GM21576 (cell line): Measurements from ENCODE around the gene KCNJ11.

Experiments used
- ATAC-seq: cut with Tn5 transposase; IDR thresholded peaks from one replicate; pipeline ENCODE4 v1.9.1; 2021; ENCODE audit warnings: mild to moderate bottlenecking, moderate library complexity; ENCODE audit not compliant: unreplicated experiment

KCNJ11 gene

DNA sequence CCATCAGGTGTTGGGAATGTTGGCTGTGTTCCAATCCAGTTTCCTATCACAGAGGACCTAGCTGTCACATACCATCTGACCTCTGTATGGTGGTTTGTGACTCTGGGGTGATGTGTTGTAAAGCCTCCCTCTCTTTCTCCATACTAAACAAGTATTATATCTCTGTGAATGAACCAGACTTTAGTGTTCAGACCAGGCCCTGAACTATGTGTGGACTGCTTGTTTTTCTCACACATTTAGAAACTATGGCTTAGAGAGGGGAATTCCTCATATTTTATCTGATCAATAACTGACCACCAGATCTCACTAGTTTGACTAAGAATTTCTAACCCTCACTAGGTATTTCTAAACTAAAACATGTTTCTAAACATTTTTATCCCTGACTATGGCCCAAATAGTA is 19.4 kb downstream of the KCNJ11 start:
- no peak for ATAC-seq

DNA sequence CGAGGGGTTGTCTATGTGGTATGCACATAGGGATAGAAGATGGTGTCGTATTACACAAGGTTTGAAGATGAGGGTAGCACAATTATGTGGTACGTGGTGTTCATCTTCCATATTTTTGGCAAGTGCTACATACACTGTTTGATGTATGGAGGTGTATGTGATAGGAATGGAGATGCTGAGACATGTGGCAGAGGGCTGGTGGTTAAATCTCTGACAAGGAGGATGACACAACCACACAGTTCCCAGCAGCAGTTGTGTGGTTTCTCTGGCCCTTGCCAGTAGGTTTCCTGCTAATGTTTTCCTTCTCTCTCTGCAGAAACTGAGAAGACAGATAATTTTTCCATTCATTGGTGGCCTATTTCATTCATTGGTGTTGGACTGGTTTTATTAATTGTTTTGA is 19.9 kb downstream of the KCNJ11 start:
- ATAC-seq = no peak

DNA sequence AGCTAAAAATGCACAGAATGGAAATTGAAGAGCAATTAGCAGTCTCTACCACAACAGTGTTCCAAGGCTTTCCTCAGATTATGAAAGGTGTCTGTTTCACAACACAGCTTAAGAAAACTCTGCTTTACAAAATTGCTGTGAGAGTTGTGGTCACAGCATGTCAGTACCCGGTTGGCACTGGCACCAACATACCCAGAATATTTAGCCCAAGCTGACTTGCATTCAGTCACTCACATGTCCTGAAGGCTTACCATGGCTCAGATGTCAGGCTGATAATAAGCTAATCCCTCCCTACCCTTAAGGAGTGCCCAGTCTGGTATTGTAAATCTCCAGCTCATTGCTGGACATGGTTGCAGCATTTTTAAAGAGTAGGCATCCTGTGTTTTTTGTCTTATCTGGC is 22.0 kb downstream of the KCNJ11 start:
- ATAC-seq = no peak

DNA sequence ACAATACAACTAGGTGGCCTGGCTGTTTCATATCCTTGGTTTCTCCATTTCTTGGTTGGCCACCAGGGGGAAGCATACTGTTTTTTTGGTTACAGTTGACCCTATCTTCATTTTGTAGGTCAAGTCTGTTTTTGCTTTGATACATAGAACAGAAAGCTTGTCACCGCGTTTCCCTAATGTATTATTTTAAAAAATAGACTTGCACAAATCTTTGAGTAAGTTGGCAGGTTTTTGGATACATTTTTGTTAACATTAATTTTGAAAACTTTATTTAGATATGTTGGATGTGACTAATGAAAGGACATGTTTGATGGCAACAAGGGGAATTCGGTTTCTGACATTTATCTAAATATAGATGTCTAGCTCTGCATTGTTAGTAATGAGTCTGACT is 33.9 kb downstream of the KCNJ11 start:
- no peak for ATAC-seq

DNA sequence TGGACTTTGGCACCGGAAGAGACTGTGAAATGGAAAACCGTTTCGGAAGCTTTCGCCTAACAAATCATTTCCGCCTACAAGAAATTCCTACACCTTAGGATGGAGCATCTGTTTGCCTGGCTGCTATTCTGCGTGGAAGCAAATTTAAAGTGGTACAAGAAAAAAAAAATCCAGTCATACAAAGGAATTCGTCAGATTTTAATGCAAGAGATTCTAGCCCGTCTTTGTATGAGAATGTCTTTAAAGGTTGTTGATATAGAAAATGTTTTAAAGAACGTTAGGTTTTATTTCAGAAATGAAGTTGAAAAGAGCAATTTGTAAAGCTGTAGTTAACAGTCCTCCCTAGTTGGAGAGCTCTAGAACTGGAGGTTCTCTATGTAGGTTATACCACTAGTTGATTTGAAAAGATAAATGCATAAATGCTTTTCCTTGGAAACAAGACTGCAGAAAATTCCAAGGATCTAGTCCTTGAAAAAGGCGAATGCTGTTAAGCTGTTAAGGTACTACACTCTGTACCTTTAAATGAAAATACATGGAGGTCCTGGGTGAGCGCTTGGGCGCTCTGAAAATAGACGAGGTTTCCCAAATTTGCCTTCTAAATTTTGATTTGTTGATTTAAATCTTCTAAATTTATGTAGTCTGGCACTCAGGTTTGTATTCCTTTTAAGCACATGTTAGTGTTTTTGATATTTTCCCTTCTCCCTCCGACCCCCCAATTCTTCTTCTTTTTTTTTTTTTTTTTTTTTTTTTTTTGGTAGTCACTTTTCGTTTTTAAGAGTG is 34.4 kb downstream of the KCNJ11 start:
- ATAC-seq = no peak

DNA sequence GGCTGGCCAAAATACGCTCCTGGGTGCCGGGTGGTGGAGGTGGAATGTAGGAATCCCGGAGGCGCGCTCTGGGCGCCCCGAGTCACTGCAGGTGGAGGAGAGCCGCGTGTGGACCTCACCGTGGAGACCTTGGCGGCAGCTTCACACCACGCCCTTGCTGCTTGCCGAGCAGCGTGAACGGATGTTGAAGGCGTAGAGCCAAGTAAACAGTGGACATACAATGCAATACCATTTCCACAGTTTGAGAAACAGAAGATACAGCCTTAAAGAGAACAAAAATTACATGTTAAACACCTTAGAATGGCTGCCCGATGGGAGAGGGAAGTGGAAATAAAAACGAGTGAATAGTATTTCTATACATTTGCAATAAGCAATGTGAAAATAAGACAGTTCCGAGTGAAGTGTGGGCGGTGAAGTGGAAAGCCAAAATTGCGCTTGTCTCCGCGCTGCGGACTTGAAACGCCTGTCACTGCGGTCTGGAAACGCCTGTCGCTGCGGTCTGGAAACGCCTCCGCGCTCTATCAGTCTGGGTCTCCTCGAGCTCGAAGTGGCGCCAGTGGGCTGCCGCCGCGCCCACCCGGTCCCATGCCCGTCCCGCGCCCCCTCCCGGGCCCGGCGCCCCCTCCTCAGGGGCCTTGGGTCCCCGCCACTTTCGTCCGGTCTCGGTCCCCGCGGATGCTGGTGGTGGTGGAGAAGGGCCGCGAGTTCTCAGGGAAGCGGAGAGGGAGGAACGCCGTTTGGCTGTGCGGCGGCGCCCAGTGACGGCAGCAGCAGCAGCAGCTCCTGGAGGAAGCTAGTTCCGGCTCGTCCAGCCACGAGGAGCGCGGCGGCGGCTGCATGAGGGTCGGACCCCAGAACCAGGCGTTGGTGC is 35.3 kb downstream of the KCNJ11 start:
- no peak for ATAC-seq

DNA sequence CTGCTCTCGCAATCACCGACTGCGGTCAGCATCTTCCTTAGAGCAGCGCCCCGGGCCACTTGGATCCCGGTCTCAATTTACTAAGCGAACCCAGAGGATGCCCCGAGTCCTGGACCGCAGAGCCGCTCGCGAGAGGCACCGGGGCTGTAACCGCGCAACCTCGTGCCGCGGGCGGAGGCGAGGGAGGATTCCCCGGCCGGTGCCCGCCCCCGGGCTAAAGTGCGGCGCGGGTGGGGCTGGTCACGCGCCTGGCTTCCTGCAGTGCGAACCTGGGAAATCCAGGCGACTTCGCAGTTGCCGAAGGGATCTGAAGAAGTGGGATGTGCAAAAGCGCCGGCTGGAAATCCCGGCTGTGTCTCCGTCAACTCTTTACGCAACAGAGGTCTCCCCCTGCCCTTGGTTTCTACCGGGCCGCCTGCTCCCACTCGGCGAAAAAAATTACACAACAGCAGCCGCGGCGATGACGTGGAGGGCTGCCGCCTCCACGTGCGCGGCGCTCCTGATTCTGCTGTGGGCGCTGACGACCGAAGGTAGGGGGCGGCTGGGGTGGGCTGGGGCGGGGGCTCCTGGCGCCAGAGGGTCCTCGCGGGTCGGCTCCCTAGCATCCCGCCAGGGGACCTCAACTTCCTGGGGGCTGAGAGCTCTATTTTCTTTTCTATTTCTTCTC is 36.8 kb downstream of the KCNJ11 start, which contains the start of gene NCR3LG1:
NCR3LG1 (plus strand) TSS at position 291 of the 667 bp plus-strand sequence; CDS start at position 461, 170 bp downstream.
- ATAC-seq = no peak

DNA sequence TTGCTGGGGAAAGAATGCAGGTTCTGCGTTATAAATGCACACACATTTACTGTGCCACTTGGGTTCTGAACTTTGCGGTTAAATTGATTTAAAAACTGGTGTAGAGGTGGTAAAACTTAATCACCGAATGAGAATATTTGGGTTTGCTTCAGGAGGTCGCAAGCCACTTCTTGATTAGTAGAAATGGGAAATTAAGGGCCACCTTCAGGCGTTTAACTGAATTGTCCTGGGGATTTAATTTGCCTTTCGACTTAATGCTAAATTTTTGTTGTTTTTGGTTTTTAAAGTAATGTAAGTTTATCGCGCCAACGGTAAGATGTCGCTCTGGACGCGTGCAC is 37.3 kb downstream of the KCNJ11 start:
- ATAC-seq = no peak

DNA sequence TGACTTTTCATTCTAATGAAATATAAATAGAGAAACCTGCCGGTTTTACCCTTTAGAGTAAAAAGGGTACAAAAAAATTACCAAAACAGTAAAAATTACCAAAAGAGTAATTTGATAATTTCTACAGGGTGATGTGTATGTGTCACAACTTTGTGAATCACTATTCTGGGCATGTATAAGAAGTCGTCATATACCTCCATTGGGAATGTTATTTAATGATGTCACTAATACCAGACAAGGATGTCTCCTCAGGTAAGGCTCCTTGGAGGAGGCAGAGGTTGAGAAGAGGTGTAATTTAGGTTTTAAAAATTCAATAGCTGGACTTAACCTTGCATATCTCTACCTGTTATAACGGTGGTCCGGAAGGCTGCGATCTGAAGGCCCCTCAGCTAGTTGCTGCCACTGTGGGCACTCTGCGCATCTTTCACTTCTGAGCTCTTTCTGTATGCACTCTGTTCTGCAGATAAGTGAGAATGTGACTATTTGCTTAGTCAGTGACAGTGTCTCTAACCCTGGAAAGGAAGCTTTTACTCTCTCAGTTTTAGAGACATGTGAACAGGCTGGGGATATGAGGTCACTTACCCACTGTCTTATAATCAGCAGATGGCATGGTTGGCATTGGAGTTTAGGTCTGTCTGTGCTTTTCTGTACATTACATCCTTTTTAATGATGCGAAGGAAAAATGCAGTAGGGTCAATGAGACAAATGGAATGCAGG is 37.8 kb downstream of the KCNJ11 start:
- ATAC-seq = no peak

DNA sequence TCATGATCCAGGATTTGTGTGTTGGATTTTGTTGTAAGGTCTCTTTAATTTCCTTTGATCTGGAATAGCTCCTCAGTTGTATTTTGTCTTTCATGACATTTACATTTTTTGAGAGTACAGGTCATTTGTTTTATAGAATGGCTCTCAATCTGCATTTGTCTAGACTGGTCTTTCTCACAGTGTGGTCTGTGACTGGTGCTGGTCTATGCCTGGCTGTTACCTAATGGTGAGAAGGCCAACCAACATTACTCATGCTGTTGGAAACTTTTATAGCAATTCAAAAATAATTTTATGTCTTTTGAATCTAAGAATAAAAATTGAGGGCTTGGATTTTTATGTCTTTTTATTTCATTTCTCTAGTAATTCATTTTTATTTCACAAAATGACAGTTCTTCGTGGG is 40.8 kb downstream of the KCNJ11 start:
- no peak for ATAC-seq

DNA sequence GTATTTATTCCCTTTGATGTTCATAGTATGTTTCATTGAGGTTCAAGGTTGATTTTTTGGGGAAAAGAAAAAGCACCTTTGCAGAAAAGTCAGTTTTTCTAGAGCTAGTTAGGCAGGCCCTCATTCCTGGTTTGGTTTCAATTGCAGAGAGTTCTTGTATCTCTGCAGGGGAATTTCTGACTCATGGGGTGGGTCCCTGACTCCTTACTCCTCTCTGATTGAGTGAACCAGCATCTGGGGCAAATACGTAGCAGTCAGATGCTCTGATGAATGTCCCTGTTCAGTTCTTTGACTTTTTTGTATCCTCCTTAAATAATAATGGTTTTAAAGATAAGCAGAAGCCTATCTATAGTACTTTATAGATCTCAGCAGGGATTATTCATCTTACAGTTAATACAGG is 44.6 kb downstream of the KCNJ11 start:
- no peak for ATAC-seq

DNA sequence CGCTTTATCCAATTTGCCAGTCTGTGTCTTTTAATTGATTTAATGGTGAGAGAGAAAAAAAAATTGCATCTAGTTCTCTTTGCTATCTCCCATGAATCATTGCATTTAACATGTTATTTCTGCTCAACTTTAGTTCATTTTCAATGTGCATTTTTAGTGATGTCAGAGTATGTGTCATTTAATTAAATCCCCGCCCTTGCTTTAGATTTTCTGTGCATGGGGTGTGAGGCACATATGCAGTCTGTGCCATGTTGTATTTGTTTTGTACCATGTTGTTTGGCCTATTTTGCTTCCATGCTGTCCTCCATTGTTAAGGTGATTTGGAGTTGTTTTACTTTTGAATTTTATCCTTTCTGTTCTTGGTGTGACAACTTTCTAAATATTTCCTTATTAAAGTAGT is 45.2 kb downstream of the KCNJ11 start:
- ATAC-seq = no peak
